Measurements from ENCODE around the gene SUGT1. TPM values are rescaled to one million over a fixed set of nuclear protein-coding genes. Genes with fewer than 3 reads are reported as not detected.

The SUGT1 gene
- total RNA-seq, 4 donors from 2014 or later = 21.2 to 39.0 (median 30.9) TPM

DNA sequence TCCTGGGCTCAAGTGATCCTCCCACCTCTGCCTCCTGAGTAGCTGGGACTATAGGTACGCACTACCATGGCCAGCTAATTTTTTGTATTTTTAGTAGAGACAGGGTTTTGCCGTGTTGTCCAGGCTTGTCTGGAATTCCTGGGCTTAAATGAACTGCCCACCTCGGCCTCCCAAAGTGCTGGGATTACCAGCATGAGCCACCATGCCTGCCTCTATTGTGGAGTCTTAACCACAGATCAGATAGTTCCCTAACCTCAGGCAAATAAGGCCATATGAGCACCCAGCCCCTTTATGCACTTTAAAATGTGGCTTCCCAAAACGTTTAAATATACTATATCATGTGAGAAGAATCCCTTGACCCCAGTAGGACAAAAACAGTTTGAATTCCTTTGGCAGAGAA is 70.5 kb downstream of the SUGT1 start:
- TF ChIP-seq CTCF (IDR thresholded peaks at IDR 0.05) (no peak), POLR2A (IDR thresholded peaks at IDR 0.05) (no peak)
- 69 to 75% methylated on average over 4 of the region's 4 CpGs for WGBS, 2 donors
- no peak overlapping the region for H3K4me3 ChIP-seq (ENCODE audit: low read depth, poor library complexity, severe bottlenecking)
- intact Hi-C loops (cut with DNase I; ENCODE audit: low total_unique reads) = no loop called here
- no peak for DNase-seq (ENCODE audit: low spot score in 2 of 2)

GRCh38 chr13:52725302-52725701 is 72.7 kb downstream of the SUGT1 start:
- WGBS, 2 donors = 67 to 83% methylated on average over 1 of the region's 1 CpG
- no peak overlapping the region for H3K4me3 ChIP-seq (ENCODE audit: low read depth, poor library complexity, severe bottlenecking)
- TF ChIP-seq CTCF (IDR thresholded peaks at IDR 0.05) (no peak), POLR2A (IDR thresholded peaks at IDR 0.05) (no peak)
- no peak for DNase-seq (ENCODE audit: low spot score in 2 of 2)
- intact Hi-C loops (cut with DNase I; ENCODE audit: low total_unique reads) = no loop called here

GRCh38 chr13:52726258-52726657 is 73.6 kb downstream of the SUGT1 start:
- 90% methylated on average over 2 of the region's 2 CpGs for WGBS, 2 donors
- TF ChIP-seq CTCF (IDR thresholded peaks at IDR 0.05) (no peak), POLR2A (IDR thresholded peaks at IDR 0.05) (no peak)
- H3K4me3 ChIP-seq (ENCODE audit: low read depth, poor library complexity, severe bottlenecking) = no peak overlapping the region
- intact Hi-C loops (cut with DNase I; ENCODE audit: low total_unique reads) = no loop called here
- no peak for DNase-seq (ENCODE audit: low spot score in 2 of 2)

DNA sequence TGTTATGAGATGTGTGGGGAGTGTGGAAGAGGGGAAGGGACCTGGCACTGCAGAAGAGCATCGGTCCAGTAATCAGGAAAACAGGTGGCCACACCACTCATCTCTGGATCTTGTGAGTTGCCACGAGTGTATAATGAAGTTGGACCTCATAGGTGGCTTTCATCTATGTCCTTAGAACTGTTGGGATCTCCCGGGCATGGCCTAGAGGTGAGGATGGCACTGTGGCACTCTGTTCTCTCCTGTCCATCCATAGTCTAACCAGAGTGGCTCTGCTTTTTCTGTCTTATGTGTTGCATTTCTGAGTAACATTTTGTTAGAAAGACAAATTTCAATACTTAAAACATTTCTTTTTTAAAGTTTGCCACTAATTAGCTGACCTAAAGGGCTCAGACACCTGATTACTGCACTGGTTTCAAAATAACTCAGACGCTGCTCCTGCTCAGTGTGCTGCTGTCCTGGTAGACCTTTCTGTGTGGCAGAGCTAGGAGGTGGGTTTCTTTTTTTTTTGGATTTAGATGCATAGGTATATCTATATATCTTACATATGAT is 81.5 kb downstream of the SUGT1 start:
- TF ChIP-seq POLR2A (IDR thresholded peaks at IDR 0.05) (no peak), CTCF (IDR thresholded peaks at IDR 0.05) (no peak)
- WGBS, 2 donors = 82 to 85% methylated on average over 4 of the region's 4 CpGs
- no peak for DNase-seq (ENCODE audit: low spot score in 2 of 2)
- H3K4me3 ChIP-seq (ENCODE audit: low read depth, poor library complexity, severe bottlenecking) = no peak overlapping the region
- intact Hi-C loops (cut with DNase I; ENCODE audit: low total_unique reads) = no loop called here

DNA sequence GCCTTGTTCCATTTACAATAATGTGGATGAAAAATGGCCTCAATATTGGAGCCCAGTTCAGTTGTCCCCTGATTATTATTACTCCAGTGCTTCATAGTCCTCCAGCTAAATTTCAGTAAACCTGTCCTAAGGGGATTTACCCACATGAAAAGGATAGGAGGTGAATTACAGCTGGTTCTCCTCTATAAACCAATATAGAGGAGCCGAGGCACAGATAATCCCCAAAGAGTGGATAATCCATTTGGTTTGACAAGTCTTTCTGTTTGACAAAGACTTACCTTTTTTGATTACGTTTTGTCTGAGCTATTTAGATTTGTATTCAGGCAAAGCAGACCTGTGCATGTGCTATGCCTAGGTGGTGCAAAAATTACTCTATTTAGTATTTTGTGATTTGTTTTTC is 84.3 kb downstream of the SUGT1 start:
- WGBS, 2 donors = 82 to 91% methylated on average over 2 of the region's 2 CpGs
- H3K4me3 ChIP-seq (ENCODE audit: low read depth, poor library complexity, severe bottlenecking) = no peak overlapping the region
- TF ChIP-seq POLR2A (IDR thresholded peaks at IDR 0.05) (no peak), CTCF (IDR thresholded peaks at IDR 0.05) (no peak)
- DNase-seq (ENCODE audit: low spot score in 2 of 2) = no peak
- intact Hi-C loops (cut with DNase I; ENCODE audit: low total_unique reads) = no loop called here

DNA sequence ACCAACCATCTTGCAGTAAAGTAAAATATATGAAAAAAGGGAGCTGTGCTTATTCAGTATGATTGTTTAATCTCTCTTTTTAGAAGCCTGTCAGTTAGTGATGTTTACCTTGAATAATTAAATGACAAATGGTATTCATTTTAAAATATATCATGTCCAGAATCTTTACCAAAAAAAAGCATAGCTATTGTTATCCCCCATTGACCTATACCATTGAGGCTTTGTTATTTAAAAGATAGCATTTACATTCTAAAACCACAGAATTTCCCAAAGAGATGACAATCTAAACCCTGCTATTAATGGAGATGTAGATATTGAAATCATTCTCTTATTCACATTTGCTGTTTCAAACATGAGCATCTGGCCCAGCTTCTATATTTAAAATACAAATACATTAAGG is 84.8 kb downstream of the SUGT1 start:
- no peak for DNase-seq (ENCODE audit: low spot score in 2 of 2)
- intact Hi-C loops (cut with DNase I; ENCODE audit: low total_unique reads) = no loop called here
- no peak overlapping the region for H3K4me3 ChIP-seq (ENCODE audit: low read depth, poor library complexity, severe bottlenecking)
- TF ChIP-seq CTCF (IDR thresholded peaks at IDR 0.05) (no peak), POLR2A (IDR thresholded peaks at IDR 0.05) (no peak)
